GM21717 (cell line): ENCODE results near the gene TRABD2B.
"Not testable (repeated sequence)": the region's sequence is repeated elsewhere in the genome, so short reads cannot be mapped to it uniquely, and the experiment has no call there.

Experiments
- ATAC-seq: cut with Tn5 transposase; IDR thresholded peaks from one replicate; pipeline ENCODE4 v1.9.1; 2021; ENCODE audit warnings: mild to moderate bottlenecking, moderate library complexity; ENCODE audit not compliant: unreplicated experiment

Gene TRABD2B

GRCh38 chr1:47970882-47971281, 26.3 kb downstream of the TRABD2B start:
- ATAC-seq: no peak

GRCh38 chr1:47969478-47969877, 27.7 kb downstream of the TRABD2B start:
- no peak for ATAC-seq

- no peak for ATAC-seq
Measured at GRCh38 chr1:47968556-47968888, 28.7 kb downstream of the TRABD2B start.

DNA sequence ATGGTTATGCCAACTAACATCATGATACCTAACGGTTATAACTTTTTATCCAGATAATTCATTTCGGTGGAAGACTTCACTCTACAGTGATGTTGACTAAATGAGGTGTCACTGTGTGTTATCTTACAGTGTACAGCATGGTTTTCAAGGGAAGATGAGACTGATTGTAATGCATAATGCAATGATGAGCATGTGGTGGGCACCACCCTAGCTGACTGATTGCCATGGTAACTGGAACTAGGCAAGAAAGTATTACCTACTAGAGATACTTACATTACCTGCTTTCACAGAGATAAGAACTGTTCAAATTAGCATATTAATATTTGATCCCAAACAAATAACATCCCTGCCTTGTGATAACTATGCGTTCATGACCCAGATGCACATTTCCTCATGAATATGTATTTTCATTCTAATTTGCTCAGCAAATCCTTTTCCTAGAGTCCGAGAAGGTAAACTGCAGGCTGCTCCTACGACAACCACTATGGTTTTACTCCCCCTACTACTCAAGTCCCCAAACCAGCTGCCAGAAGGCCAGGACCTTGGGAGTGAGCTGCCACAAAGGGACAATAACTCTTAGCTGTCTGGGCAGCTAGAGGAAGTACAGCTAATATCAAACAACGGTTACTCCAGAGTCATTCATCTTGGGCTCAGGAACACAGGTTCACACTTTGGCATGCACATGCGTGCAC, 29.2 kb downstream of the TRABD2B start:
- ATAC-seq: no peak

- ATAC-seq: no peak
Measured at GRCh38 chr1:47965816-47966215, 31.4 kb downstream of the TRABD2B start.

DNA sequence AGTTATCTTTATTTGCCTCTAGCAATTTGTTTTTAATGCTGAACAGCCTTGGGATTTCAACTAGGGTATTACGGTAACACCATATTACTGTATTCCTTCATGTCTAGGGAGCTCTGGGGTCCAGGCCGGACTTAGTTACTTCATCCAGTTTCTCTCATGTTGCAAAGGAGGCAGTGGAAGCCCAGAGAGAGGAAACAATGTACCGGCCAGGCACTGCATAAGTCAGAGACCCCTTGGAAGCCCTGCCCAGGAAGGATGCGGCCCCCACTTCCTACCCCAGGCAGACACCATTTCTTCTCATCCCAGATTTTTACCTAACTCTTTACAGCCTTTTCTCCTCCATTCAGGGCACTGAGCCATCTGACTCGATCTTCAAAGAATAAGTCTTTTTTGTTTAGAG, 32.5 kb downstream of the TRABD2B start:
- ATAC-seq: no peak

- no peak for ATAC-seq
Measured at GRCh38 chr1:47963568-47964358, 33.4 kb downstream of the TRABD2B start.

DNA sequence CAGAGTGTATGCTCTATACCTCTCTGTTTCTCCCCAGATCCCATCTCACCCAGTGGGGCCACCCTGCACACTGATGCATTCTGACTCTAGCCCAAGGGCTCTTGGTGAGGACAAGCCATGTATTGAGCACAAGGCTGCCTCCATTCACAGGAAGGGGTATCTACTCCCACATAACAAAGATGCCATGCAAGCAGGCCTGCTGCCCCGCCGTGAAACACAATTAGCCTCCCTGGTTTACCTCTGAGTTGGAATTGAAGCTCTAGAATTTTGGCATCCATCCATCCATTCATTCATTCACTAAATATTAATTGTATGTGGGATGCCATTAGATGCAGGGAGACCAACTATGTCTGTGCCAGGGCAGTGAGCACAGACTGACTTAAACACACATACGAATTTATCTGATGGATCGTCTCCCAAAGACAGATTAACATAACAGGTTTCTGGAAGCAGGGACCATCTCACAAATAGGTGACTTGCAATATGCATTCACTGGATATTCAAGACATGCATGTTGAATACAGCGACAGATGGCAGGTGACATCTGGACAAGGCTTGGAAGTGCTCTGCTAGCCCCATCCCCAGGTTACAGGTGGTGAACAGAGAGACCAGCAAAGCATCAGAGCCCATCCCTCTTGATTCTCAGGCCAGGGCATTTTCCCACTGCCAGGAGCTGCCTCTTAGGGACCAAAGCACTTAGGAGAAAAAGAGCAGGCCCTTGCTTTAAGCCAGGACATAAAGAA, 34.3 kb downstream of the TRABD2B start:
- no peak for ATAC-seq

- ATAC-seq: not testable (repeated sequence)
Measured at GRCh38 chr1:47961835-47962234, 35.4 kb downstream of the TRABD2B start.

- ATAC-seq: not testable (repeated sequence)
Measured at GRCh38 chr1:47956491-47956890, 40.7 kb downstream of the TRABD2B start.

- ATAC-seq: no peak
Measured at GRCh38 chr1:47953661-47954060, 43.5 kb downstream of the TRABD2B start.

DNA sequence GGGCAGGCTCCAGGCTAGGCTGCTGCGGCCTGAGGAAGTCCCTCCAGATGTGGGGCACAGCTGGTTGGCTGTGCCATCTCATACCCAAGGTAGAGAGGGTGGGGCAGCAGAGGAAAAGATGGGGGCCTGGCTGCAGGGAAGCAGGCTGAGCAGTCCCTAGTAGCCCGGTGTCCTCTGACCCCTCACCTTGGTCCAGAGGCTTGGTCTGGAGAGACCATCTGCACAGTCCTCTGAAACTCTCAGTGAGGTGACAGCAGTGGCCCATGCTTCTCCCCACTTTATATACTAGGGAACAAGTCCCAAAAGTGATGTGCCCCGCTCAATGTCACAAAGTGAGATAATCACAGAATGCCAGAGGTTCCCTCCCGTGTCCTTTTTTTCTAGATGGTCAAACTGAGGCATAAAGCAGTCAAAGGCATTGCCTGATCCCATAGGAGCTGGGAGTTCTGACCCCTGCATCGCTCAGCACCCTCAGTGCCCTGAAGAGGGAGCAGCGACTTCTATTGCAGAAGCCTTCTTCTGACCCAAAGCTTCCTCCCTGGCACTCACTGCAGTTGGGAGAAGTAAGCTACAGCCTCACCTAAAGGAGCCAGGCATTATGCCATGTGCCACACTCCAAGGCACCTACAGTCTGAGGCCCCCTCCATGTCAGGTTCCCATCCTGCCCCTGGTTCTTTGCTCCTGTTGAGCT, 45.5 kb downstream of the TRABD2B start:
- ATAC-seq: no peak

- no peak for ATAC-seq
Measured at GRCh38 chr1:47951026-47951425, 46.2 kb downstream of the TRABD2B start.

GRCh38 chr1:47950471-47950870, 46.7 kb downstream of the TRABD2B start:
- no peak for ATAC-seq

DNA sequence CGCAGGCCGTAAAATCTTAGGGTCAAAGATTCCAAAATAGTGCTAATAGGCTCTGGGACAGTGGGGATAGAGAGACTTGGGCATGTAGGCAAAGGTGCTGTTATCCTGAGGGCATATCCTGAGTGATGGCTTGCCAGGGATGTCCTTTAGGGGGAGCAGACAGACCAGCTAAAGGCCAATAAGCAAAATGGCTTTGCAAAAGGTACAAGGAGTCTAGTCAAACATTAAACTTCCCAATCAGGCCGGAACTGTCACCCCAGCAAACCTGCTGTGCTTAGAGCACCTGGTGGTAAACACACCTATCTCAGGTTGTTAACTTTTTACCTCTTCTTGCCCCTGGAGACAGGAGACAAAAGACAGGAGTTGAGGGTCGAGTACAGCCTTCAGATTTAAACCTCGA, 49.1 kb downstream of the TRABD2B start:
- no peak for ATAC-seq

DNA sequence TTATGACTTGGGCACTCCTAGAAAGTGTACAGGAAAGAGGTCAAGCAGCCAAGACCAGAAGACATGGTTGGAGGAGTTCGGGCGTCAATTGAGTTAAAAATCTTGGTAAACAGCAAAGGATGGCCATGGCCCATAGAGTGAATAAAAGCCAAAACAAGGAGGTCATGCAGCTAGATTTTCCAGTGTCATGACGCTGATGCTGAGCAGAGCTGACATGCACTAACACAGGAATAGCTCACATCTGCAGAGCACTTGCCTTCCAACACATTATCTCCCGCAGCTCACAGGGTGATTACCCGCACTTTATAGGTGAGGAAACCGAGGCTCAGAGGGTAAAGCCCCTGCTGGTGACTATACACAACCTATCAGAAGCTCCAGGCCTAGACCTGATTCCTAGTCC, 49.7 kb downstream of the TRABD2B start:
- no peak for ATAC-seq

DNA sequence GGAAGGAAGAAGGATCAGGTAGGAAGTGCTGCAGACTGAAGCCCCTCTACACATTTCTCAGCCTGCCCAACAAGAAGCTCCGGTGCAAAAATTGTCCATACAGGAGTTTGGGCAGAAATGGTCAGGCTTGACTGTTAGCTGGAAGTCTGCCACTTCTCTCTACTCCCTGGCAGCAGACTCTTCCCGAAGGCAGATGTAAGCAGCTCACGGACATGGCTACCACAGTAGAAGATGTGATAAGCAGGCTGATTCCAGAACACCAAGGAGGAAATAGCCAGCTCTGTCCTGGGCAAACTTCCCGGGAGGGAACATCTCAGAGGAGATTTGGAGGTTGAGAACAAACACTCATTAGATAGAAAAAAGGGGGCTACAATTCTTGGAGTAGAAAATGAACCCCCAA, 52.6 kb downstream of the TRABD2B start:
- no peak for ATAC-seq

- no peak for ATAC-seq
Measured at GRCh38 chr1:47942240-47942629, 55.0 kb downstream of the TRABD2B start.

DNA sequence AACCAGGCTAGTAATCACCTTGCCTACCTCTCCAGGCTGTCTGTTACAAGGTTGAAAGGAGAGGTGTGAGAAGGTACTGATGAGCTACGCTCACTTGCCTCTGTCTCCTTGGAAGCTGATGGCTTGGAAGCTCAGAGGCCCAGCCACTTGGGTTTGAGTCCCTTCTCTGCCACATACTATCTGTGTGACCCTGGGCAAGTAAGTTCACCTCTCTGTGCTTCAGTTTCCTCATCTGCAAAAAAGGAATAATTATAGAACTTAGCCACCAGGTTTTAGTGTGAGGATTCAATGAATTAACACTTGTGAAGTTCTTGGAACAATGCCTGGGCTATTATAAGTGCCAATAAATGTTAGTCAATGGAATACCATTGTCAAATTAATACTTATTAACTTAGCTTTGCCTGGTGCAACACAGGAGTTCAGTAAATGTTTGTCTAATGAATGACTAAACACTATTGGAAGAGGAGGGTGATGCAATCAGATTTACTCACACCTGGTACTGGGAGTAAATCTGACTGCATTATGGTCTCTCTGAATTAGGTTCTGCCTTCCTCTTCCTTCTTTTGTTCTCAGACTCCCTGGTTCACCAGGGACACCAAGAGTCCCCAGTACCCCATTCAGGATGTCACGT, 55.5 kb downstream of the TRABD2B start:
- no peak for ATAC-seq

- no peak for ATAC-seq
Measured at GRCh38 chr1:47940779-47941178, 56.4 kb downstream of the TRABD2B start.

- ATAC-seq: no peak
Measured at GRCh38 chr1:47940326-47940725, 56.9 kb downstream of the TRABD2B start.
